WTC11 (cell line): Measurements from ENCODE around the gene UCP3. TPM values are rescaled to one million over a fixed set of nuclear protein-coding genes. Genes with fewer than 3 reads are reported as not detected.

Experiments
- ATAC-seq: fragments of 200-7000 bp; cut with Tn5 transposase; 2 replicates; pipeline ENCODE4 v1.10.0; 2021; ENCODE audit warnings: mild to moderate bottlenecking, moderate library complexity
- CTCF ChIA-PET: fragments of 300-600 bp; sonication (Branson Sonifier 250); formaldehyde crosslinking; loops from one replicate; lab custom pipeline; 2021; ENCODE audit warnings: antibody characterized with exemption; lab: Charles Lee
- POLR2A ChIA-PET: fragments of 350-600 bp; sonication (Branson Sonifier 250); formaldehyde crosslinking; loops from one replicate; lab custom pipeline; 2021; ENCODE audit warnings: antibody characterized with exemption; lab: Charles Lee
- DNase-seq: peaks from one replicate; pipeline ENCODE4 v3.0.0; 2021; ENCODE audit warnings: low spot score
- H3K27ac Mint-ChIP-seq: 2 replicates; pipeline ENCODE4 v1.8.0; 2021; ENCODE audit warnings: mixed read lengths
- H3K27me3 Mint-ChIP-seq: 2 replicates; pipeline ENCODE4 v1.8.0; 2021; ENCODE audit warnings: low read depth, mild to moderate bottlenecking, moderate library complexity, mixed read lengths
- H3K36me3 Mint-ChIP-seq: 2 replicates; pipeline ENCODE4 v1.8.0; 2021; ENCODE audit warnings: mixed read lengths
- H3K4me1 Mint-ChIP-seq: 2 replicates; pipeline ENCODE4 v1.8.0; 2022; ENCODE audit warnings: mixed read lengths
- H3K4me3 Mint-ChIP-seq: 2 replicates; pipeline ENCODE4 v1.8.0; 2021; ENCODE audit warnings: mild to moderate bottlenecking, moderate library complexity, mixed read lengths
- H3K9me3 Mint-ChIP-seq: 2 replicates; pipeline ENCODE4 v1.8.0; 2021; ENCODE audit warnings: mixed read lengths
- AFF4 ChIP-seq: sonication (generic); formaldehyde crosslinking; IDR thresholded peaks from 2 replicates; pipeline ENCODE4 v1.8.1; 2023; ENCODE audit warnings: mild to moderate bottlenecking, missing genetic modification reagents, borderline replicate concordance
- CTCF ChIP-seq: fragments of 200-600 bp; IDR thresholded peaks from 2 replicates; pipeline ENCODE4 v1.8.0; 2022; ENCODE audit warnings: antibody characterized with exemption
- ESRRA ChIP-seq: sonication (generic); formaldehyde crosslinking; IDR thresholded peaks from 2 replicates; pipeline ENCODE4 v1.8.1; 2022; ENCODE audit warnings: mild to moderate bottlenecking, missing genetic modification reagents, borderline replicate concordance
- GABPB1 ChIP-seq: sonication (generic); formaldehyde crosslinking; IDR thresholded peaks from 2 replicates; pipeline ENCODE4 v1.8.1; 2023; ENCODE audit warnings: mild to moderate bottlenecking, missing genetic modification reagents
- GRHL2 ChIP-seq: fragments of 250-450 bp; sonication (Bioruptor Pico); IDR thresholded peaks from 2 replicates; pipeline ENCODE4 v1.8.0; 2022; ENCODE audit warnings: mild to moderate bottlenecking, moderate library complexity; ENCODE audit not compliant: insufficient replicate concordance, severe bottlenecking
- HMGA2 ChIP-seq: fragments of 250-450 bp; sonication (Bioruptor Pico); IDR thresholded peaks from 2 replicates; pipeline ENCODE4 v1.4.0; 2021; ENCODE audit warnings: mild to moderate bottlenecking, moderate library complexity
- JAZF1 ChIP-seq: fragments of 250-450 bp; sonication (Bioruptor Pico); IDR thresholded peaks from 2 replicates; pipeline ENCODE4 v1.9.0; 2021; ENCODE audit warnings: moderate library complexity, mild to moderate bottlenecking, inconsistent platforms
- NR1H2 ChIP-seq: sonication (generic); formaldehyde crosslinking; IDR thresholded peaks from 2 replicates; pipeline ENCODE4 v1.9.0; 2021; ENCODE audit warnings: mild to moderate bottlenecking, moderate library complexity, missing genetic modification reagents
- PRDM15 ChIP-seq: sonication (generic); formaldehyde crosslinking; IDR thresholded peaks from 2 replicates; pipeline ENCODE4 v1.8.0; 2022; ENCODE audit warnings: missing genetic modification reagents
- PRRX2 ChIP-seq: fragments of 250-450 bp; sonication (Bioruptor Pico); IDR thresholded peaks from 2 replicates; pipeline ENCODE4 v1.8.0; 2021; ENCODE audit warnings: mild to moderate bottlenecking
- RORB ChIP-seq: fragments of 250-450 bp; sonication (Bioruptor Pico); IDR thresholded peaks from 2 replicates; pipeline ENCODE4 v1.9.0; 2021; ENCODE audit warnings: mild to moderate bottlenecking
- SOX15 ChIP-seq: fragments of 250-450 bp; sonication (Bioruptor Pico); IDR thresholded peaks from 2 replicates; pipeline ENCODE4 v1.9.0; 2021; ENCODE audit warnings: mild to moderate bottlenecking
- ZBTB21 ChIP-seq: sonication (generic); formaldehyde crosslinking; IDR thresholded peaks from 2 replicates; pipeline ENCODE4 v1.8.1; 2023; ENCODE audit warnings: mild to moderate bottlenecking, missing genetic modification reagents, borderline replicate concordance
- ZNF232 ChIP-seq: sonication (generic); formaldehyde crosslinking; IDR thresholded peaks from 2 replicates; pipeline ENCODE4 v1.8.0; 2022; ENCODE audit warnings: mild to moderate bottlenecking, missing genetic modification reagents
- ZNF423 ChIP-seq: fragments of 250-450 bp; sonication (Bioruptor Pico); IDR thresholded peaks from 2 replicates; pipeline ENCODE4 v2.1.2; 2022; ENCODE audit warnings: mild to moderate bottlenecking, moderate library complexity
- ZNF512 ChIP-seq: sonication (generic); formaldehyde crosslinking; IDR thresholded peaks from 2 replicates; pipeline ENCODE4 v1.8.1; 2022; ENCODE audit warnings: missing genetic modification reagents, borderline replicate concordance
- ZNF532 ChIP-seq: fragments of 250-450 bp; sonication (Bioruptor Pico); IDR thresholded peaks from 2 replicates; pipeline ENCODE4 v1.9.0; 2021; ENCODE audit warnings: mild to moderate bottlenecking, borderline replicate concordance
- total RNA-seq: library from RNA; stranded (reverse); gene quantifications from 3 replicates; pipeline ENCODE4 v1.2.3, GENCODE V29; 2021
- TF ChIP-seq, protein P1 (sequence below): sonication (generic); formaldehyde crosslinking; IDR thresholded peaks from 2 replicates; pipeline ENCODE4 v1.8.1; 2022; ENCODE audit warnings: mild to moderate bottlenecking, missing genetic modification reagents, moderate library complexity, borderline replicate concordance
- TF ChIP-seq, protein P2 (sequence below): sonication (generic); formaldehyde crosslinking; conservative IDR thresholded peaks from 2 replicates; pipeline ENCODE4 v1.8.1; 2022; ENCODE audit warnings: mild to moderate bottlenecking, missing genetic modification reagents

UCP3 gene
- total RNA-seq, 1 experiment from 2014 or later, result 0.55 TPM

GRCh38 chr11:74007691-74008372 is 1.1 kb downstream of the UCP3 start:
- ATAC-seq, result no peak
- ChIA-PET POLR2A (no interaction called here), CTCF (interaction anchor here (0.6 to 1.0 kb wide), 2 partner anchors 11 to 44 kb away, joined by 3 read pairs; no protein-coding TSS in a partner anchor)
- Mint-ChIP-seq H3K9me3 (no peaks in the 10 kb centered on the region), H3K27ac (no peak overlapping the region), H3K4me3 (no peak overlapping the region), H3K36me3 (0 out of 2 replicates have a peak, but pooled peaks cover 3% of the 10 kb centered on the region)
- TF ChIP-seq HMGA2 (CRISPR knock-in tag) (no peak), SOX15 (no peak), JAZF1 (no peak), NR1H2 (CRISPR knock-in tag) (no peak), PRRX2 (CRISPR knock-in tag) (no peak), ZBTB21 (CRISPR knock-in tag) (no peak), RORB (CRISPR knock-in tag) (no peak), ZNF512 (no peak), PRDM15 (CRISPR knock-in tag) (no peak), ESRRA (CRISPR knock-in tag) (no peak), CTCF (no peak), GRHL2 (CRISPR knock-in tag) (no peak), ZNF532 (CRISPR knock-in tag) (no peak), AFF4 (CRISPR knock-in tag) (no peak), ZNF423 (CRISPR knock-in tag) (no peak), GABPB1 (CRISPR knock-in tag) (no peak), ZNF232 (CRISPR knock-in tag) (no peak)
- TF ChIP-seq, protein P1, sequence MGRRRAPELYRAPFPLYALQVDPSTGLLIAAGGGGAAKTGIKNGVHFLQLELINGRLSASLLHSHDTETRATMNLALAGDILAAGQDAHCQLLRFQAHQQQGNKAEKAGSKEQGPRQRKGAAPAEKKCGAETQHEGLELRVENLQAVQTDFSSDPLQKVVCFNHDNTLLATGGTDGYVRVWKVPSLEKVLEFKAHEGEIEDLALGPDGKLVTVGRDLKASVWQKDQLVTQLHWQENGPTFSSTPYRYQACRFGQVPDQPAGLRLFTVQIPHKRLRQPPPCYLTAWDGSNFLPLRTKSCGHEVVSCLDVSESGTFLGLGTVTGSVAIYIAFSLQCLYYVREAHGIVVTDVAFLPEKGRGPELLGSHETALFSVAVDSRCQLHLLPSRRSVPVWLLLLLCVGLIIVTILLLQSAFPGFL (CRISPR knock-in tag), result no peak
- TF ChIP-seq, protein P2, sequence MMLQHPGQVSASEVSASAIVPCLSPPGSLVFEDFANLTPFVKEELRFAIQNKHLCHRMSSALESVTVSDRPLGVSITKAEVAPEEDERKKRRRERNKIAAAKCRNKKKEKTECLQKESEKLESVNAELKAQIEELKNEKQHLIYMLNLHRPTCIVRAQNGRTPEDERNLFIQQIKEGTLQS (CRISPR knock-in tag), result no peak
- TF ChIP-seq, all 79 proteins: peak for 0
- Mint-ChIP-seq H3K27me3 (no peaks in the 10 kb centered on the region), H3K4me1 (peaks cover 10% of the 10 kb centered on the region)
- no peak for DNase-seq
